ENCODE measurements around the gene UBE2Q2.
"Not testable (repeated sequence)": the region's sequence is repeated elsewhere in the genome, so short reads cannot be mapped to it uniquely, and the experiment has no call there.

DNA sequence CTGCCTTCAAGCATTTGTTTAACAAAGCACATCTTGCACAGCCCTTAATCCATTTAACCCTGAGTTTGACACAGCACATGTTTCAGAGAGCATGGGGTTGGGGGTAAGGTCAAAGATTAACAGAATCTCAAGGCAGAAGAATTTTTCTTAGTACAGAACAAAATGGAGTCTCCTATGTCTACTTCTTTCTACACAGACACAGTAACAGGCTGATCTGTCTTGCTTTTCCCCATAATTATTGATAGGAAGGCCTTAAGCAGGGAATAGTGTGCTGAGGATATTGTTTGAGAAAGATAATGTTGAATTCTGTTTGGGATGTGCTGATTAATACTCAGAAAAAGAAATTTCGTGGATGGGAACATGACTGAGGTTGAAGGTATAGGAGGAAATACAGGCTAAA lies 28.3 kb downstream of the UBE2Q2 start:
- TF ChIP-seq, protein P1, sequence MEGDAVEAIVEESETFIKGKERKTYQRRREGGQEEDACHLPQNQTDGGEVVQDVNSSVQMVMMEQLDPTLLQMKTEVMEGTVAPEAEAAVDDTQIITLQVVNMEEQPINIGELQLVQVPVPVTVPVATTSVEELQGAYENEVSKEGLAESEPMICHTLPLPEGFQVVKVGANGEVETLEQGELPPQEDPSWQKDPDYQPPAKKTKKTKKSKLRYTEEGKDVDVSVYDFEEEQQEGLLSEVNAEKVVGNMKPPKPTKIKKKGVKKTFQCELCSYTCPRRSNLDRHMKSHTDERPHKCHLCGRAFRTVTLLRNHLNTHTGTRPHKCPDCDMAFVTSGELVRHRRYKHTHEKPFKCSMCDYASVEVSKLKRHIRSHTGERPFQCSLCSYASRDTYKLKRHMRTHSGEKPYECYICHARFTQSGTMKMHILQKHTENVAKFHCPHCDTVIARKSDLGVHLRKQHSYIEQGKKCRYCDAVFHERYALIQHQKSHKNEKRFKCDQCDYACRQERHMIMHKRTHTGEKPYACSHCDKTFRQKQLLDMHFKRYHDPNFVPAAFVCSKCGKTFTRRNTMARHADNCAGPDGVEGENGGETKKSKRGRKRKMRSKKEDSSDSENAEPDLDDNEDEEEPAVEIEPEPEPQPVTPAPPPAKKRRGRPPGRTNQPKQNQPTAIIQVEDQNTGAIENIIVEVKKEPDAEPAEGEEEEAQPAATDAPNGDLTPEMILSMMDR (conservative IDR thresholded peaks at IDR 0.05 in 1 of 2, IDR thresholded peaks at IDR 0.05 in 1 of 2; ENCODE audit: extremely low read depth in 1 of 2, insufficient read depth in 1 of 2, low read depth in 1 of 2, low read length in 2 of 2): not testable (repeated sequence)
- not testable (repeated sequence) for TF ChIP-seq EZH2 (IDR thresholded peaks at IDR 0.05; ENCODE audit: borderline replicate concordance, low read length)

All from mammary epithelial cell (primary cell).